H54 (cell line): ENCODE data around the gene PSMG3.
"Not testable (repeated sequence)": the region's sequence is repeated elsewhere in the genome, so short reads cannot be mapped to it uniquely, and the experiment has no call there.

Experiments used
- DNase-seq: peaks from one replicate; pipeline ENCODE4 v3.0.0; 2011; ENCODE audit warnings: low spot score, mixed read lengths; ENCODE audit not compliant: insufficient read length
- FAIRE-seq: peaks from 3 replicates; lab custom pipeline; 2011; peaks lifted over from hg19 to GRCh38; lab: Jason Lieb, UNC
- POLR2A ChIP-seq: IDR thresholded peaks from 2 replicates; pipeline ENCODE4 v1.6.1; 2011; ENCODE audit warnings: low read depth, mild to moderate bottlenecking, low read length

Gene PSMG3

DNA sequence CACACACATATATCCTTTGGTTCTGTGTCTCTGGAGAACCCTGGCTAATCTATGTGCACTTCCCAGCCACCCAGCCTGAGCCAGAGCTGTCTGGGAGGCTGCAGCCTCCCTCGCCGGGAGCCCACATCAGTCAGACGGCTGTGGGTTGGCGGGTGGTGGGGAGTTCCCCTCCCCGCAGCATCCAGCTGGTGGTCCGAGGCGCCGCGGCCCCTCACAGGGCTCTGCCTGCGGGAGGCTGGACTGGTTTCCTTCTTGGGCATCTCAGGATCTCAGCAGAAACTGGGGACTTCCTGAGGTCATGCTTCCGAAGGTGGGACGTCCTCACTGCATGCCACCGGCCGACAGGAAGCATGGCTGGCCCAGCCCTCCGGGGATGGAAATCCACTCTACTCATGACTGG, 22.0 kb upstream of the PSMG3 start:
- no peak for TF ChIP-seq POLR2A
- no peak for FAIRE-seq
- no peak for DNase-seq

DNA sequence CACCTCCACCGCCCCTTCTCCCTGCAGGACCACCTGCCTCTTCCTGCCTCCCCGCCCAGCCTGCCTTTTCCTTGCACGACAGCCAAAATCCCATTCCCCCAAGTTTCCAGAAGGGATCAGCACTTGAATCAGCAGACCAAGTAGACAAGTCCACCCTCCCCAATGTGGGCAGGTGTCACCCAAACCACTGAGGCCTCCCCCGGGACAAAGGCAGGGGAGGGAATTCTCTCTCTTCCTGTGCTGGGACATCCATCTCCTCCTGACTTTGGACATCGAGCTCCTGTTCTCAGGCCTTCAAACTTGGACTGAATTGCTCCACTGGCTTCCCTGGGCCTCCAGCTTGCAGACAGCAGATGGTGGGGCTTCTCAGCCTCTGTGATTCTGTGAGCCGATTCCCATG, 21.6 kb upstream of the PSMG3 start:
- FAIRE-seq = no peak
- no peak for TF ChIP-seq POLR2A
- no peak for DNase-seq

DNA sequence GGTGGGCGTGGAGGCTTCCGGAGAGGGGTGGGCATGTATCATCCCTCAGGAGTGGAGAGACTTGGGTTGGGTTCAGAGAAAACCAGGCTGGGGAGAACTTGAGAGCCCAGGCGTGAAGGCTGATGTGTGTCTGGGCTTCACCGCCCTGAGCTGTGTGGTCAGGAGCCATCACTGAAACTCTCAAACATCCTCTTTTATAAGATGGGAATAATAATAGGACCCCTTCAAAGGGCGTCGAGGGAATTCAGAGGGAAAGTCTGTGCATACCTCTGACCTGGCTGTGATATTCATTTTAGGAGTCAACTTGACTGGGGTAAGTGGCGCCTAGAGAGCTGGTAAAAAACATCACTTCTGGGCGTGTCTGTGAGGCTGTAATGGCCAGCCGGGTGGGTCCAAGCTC, 21.1 kb upstream of the PSMG3 start:
- no peak for TF ChIP-seq POLR2A
- DNase-seq (no peak), FAIRE-seq (no peak)

DNA sequence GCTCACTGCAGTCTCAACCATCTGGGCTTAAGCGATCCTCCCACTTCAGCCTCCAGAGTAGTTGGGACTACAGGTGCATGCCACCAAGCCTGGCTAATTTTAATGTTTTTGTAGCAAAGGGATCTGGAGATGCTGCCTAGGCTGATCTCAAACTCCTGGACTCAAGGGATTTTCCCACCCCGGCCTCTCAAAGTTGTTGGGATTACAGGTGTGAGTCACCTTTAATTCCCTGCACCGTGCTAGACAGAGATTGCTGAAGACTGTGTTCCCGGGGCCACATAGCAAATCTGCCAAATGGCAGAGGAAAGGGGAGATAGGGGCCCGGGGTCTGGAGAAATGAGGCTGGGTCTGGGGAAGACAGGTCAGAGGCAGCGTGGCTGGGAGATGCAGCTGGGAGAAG, 20.6 kb upstream of the PSMG3 start:
- FAIRE-seq (no peak), DNase-seq (no peak)
- no peak for TF ChIP-seq POLR2A

GRCh38 chr7:1588978-1589377, 19.1 kb upstream of the PSMG3 start:
- TF ChIP-seq POLR2A = no peak
- FAIRE-seq (no peak), DNase-seq (no peak)

GRCh38 chr7:1587738-1588137, 17.9 kb upstream of the PSMG3 start:
- DNase-seq = no peak
- TF ChIP-seq POLR2A = no peak
- no peak for FAIRE-seq

- no peak for TF ChIP-seq POLR2A
- FAIRE-seq (no peak), DNase-seq (no peak)
Measured at GRCh38 chr7:1586827-1587705, 17.2 kb upstream of the PSMG3 start.

DNA sequence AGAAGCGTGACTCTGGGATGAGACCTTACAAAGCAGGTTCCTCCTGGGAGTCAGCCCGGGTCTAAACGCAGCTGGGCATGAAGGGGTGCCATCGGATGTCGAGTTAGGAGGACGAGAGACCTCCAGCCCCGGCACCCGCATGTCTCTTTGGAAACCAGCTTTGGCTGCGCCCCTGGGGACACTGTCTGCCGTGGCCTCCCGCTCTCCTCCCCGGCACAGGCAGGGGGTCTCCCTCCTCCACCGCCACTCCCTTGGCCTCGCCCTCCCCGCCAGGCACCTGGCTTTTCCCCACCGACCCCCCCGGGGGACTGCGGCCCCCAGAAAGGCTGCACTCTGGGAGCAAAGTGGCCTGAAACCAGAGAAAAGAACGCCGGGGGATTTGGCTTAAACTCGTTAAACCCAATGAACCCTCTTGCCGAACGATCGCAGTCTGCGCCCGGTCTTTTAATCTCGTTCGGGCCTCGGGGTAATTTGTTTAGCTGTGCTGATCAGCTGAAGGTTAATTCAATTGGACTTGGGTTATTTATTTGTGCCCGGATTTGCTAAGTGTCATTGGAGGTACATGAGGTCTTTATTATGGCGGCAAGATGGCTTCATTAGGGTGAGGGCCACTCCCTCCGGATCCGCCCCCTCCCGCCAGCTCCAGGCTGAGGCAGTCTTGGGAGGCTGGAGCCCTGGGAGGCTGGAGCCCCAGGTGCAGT, 16.4 kb upstream of the PSMG3 start:
- FAIRE-seq (no peak), DNase-seq (no peak)
- TF ChIP-seq POLR2A = no peak

DNA sequence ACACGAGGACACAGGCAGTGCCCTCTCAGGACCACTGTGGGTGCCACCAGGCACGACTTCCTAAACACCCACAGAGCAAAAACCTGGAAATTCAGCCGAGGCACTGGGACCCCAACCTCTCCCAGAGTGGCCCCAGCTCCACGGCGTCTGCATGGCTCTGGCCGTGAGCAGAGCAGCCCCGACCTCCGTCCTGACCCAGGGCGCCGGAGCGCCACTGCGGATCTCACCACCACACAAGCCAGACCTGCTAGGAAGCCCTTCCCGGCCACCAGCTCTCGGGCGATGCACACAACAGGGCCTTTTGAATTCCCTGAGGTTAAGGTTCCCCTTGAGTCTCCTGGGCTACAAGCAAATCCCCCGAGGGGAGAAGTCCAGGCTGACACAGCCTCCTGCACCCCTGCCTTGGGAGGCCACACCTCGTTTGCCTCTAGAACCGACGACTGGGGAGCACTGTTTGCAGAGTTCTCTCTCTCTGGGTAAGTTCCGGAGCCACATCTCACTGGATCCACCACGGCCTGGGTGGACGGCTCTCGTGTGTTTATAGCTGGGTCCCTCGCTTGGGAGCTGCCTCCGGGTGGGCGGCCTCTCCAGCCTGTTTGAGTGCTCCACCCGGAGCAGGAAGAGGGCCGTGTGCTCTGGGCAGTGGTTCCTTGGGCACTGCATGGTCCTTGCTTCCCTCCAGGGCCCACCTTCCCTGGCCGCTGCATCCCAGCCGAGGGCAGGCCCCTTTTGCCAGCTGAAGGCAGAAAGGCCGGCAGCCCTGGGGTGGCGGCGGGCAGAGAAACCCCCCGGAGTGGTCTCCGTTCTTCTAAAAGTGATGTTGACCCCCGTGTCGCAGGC, 15.5 kb upstream of the PSMG3 start:
- no peak for TF ChIP-seq POLR2A
- DNase-seq (no peak), FAIRE-seq (no peak)

GRCh38 chr7:1584700-1585099, 14.9 kb upstream of the PSMG3 start:
- no peak for TF ChIP-seq POLR2A
- FAIRE-seq (no peak), DNase-seq (no peak)

DNA sequence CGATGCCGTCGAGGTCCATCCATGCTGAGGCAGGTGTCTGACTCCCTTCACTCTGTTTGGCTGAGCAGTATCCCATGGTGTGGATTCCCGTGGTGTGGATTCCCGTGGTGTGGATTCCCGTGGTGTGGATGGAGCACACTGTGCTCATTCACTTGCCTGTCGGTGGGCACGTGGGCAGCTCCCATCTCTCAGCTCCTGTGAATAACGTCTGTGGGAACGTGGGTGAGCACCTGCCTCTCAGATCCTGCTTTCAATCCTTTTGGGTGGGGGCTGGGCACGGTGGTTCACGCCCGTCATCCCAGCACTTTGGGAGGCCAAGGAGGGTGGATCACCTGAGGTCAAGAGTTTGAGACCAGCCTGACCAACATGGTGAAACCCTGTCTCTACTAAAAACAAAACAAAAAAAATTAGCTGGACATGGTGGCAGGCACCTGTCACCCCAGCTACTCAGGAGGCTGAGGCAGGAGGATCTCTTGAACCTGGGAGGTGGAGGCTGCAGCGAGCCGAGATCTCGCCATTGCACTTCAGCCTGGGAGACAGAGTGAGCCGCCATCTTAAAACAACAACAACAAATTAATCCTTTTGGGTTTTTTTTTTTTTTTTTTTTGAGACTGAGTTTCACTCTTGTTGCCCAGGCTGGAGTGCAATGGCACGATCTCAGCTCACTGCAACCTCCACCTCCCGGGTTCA, 13.6 kb upstream of the PSMG3 start:
- not testable (repeated sequence) for FAIRE-seq, DNase-seq

DNA sequence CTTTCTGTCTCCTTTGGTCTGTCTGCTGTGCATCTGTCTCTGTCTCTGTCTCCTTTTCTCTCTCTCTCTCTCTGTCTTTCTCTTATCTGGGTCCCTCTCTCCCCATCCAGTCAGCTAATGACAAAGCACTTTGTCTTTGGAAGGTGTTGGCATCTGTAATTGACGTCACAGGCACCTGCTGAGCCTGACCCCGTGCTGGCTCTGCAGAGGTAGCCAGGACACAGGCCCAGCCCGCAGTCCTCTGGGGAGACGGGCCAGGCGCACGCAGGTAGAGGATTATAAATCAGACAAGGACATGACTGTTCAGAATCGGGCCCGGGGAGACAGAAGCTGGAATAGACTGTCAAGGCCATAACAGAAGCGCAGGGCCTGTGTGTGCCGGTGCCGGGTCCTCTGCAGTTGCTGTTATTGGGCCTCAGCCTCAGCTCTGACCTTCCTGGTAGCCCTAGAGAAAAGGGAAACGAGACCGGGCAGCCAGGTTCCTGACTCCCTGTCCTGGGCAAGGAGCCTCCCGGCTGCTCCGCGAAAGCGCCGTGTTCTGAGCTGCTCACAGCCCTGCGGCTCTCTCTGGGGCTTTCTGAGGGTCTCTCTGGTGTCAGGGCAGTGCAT, 10.7 kb upstream of the PSMG3 start:
- FAIRE-seq (no peak), DNase-seq (no peak)
- no peak for TF ChIP-seq POLR2A
